ENCODE results near the gene SORCS2. TPM values are rescaled to one million over a fixed set of nuclear protein-coding genes. Genes with fewer than 3 reads are reported as not detected.

SORCS2 gene
- total RNA-seq, 4 donors from 2014 or later: 0.53 to 9.9 (median 0.90) TPM

DNA sequence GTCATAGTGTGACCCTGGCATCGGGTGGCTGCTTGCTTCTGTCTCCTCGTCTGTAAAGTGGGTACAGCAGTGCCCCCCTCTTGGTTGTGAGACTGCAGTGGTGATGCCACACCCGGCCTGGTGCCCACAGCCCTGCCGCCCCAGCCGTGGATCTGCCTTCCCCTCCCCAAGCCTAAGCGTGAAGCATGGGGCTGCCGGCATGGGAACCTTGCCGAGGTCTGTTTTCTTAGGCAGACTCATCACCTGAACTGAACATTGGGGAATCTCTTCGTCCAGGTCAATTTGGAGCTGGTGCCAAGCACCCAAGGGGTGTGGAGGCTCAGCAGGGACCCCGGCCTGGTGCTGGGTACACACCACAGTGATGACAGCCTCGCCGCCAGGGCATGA, 134.0 kb downstream of the SORCS2 start:
- no peaks in the 10 kb centered on the region for H3K4me1 ChIP-seq

DNA sequence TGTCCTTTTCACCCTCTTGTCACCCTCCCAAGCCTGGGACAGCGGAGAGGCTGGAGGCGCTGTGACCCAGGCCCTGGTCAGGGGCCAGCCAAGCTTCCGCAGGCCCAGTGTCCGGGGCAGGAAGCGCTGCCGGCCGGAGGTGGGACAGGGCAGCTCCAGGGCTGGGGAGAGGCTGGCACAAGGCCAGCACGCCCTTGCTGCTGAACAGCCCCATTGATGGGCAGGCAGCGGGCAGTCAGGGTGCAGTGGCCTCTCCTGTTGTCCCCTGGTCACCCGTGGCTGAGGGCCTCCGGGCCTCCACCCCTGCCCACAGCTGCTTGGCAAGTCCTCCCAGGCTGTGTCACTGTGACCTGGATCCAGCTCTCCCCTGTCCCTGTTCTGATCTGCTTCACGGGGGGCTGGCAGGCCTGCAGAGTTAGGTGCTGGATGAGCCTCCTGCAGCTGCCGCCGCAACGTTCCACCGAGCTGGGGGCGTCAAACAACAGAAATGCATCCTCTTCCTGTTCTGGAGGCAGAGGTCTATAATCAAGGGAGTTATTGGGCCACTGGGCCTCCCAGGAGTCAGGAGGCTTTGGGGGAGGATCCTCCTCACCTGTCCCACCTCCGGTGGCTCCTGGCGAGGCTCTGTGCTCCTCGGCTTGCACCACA, 134.5 kb downstream of the SORCS2 start:
- Histone ChIP-seq H3K9me3 (no peaks in the 10 kb centered on the region), H3K4me1 (no peaks in the 10 kb centered on the region), H3K4me3 (no peak overlapping the region), H3K27me3 (no peaks in the 10 kb centered on the region), H3K36me3 (no peaks in the 10 kb centered on the region), H3K27ac (no peak overlapping the region)
- peak in 1 of 3 donors; percentile 40 for DNase-seq
- no peak for TF ChIP-seq POLR2A (IDR thresholded peaks at IDR 0.05)
- TF ChIP-seq, protein P1, sequence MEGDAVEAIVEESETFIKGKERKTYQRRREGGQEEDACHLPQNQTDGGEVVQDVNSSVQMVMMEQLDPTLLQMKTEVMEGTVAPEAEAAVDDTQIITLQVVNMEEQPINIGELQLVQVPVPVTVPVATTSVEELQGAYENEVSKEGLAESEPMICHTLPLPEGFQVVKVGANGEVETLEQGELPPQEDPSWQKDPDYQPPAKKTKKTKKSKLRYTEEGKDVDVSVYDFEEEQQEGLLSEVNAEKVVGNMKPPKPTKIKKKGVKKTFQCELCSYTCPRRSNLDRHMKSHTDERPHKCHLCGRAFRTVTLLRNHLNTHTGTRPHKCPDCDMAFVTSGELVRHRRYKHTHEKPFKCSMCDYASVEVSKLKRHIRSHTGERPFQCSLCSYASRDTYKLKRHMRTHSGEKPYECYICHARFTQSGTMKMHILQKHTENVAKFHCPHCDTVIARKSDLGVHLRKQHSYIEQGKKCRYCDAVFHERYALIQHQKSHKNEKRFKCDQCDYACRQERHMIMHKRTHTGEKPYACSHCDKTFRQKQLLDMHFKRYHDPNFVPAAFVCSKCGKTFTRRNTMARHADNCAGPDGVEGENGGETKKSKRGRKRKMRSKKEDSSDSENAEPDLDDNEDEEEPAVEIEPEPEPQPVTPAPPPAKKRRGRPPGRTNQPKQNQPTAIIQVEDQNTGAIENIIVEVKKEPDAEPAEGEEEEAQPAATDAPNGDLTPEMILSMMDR (IDR thresholded peaks at IDR 0.05): no peak

More for the DNA sequence above, 134.0 kb downstream of the SORCS2 start:
- no peaks in the 10 kb centered on the region for H3K9me3 ChIP-seq
- no peak overlapping the region for H3K27ac ChIP-seq
- peak in 1 of 3 donors; percentile 15 for DNase-seq
- no peak for TF ChIP-seq POLR2A (IDR thresholded peaks at IDR 0.05)
- TF ChIP-seq, protein P1 (IDR thresholded peaks at IDR 0.05): no peak
- H3K4me3 ChIP-seq: no peak overlapping the region
- H3K27me3 ChIP-seq: no peaks in the 10 kb centered on the region
- no peaks in the 10 kb centered on the region for H3K36me3 ChIP-seq

DNA sequence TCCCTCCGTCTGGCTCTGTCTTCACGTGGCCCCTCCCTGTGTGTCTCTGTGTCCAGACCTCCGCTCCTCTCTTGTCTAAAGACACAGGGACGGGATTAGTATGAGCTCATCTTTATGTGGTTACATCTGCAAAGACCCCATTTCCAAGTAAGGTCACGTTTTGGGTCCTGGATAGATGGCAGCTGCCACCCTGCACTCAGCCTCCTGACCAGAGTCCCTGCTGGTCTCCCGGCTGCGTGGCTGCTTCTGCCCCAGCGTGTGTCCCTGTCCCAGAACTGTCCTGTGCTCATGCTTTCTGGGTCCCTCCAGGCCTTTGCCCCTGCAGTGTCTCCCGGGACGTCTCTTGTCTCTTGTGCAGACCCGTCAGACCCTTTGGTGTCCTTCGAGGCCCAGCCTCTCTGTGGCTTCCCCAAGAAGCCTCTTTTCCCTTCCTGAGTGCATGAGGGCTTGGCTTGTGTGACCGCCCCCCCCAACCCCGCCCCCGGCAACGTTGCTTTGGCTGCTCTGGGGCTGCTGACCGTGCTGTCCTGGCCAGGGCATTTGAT, 135.1 kb downstream of the SORCS2 start:
- DNase-seq: peak in 1 of 3 donors; percentile 32
- TF ChIP-seq, protein P1 (IDR thresholded peaks at IDR 0.05): no peak
- no peak for TF ChIP-seq POLR2A (IDR thresholded peaks at IDR 0.05)
- no peaks in the 10 kb centered on the region for H3K9me3 ChIP-seq

DNA sequence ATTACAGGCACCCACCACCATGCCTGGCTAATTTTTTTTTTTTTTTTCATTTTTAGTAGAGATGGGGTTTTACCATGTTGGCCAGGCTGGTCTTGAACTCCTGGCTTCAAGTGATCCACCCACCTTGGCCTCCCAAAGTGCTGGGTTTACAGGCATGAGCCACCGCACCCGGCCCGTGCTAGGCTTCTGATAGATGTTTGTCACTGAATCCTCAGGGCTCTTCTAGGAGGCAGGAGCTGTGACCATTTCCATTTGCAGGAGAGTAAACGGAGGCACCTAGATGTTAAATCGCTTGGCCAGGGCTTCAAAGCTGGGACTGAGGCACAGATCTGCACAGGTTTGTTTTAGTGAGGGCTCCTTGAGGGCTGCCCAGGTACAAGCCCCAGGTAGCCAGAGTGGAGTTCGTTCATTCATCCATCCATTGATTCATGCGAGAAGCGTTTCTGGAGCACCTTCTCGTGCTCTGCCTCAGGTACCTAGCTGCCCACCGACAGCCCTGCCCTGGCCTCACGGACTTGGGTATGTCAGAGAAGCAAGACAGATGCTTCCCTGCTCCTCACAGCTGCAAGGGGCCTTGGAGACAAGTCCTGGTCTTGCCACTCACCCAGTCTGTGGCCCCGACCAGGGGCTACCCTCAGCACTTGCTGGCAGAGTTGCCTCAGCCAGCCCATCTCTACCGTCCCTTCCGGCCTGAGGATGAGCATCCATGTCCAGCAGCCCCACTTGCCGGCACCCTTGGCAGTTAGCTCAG, 136.0 kb downstream of the SORCS2 start:
- H3K27ac ChIP-seq: no peak overlapping the region
- no peaks in the 10 kb centered on the region for H3K27me3 ChIP-seq
- DNase-seq: peak in 1 of 3 donors; percentile 38
- TF ChIP-seq, protein P1 (IDR thresholded peaks at IDR 0.05): no peak
- TF ChIP-seq POLR2A (IDR thresholded peaks at IDR 0.05): no peak
- H3K4me1 ChIP-seq: no peaks in the 10 kb centered on the region
- H3K36me3 ChIP-seq: no peaks in the 10 kb centered on the region
- no peaks in the 10 kb centered on the region for H3K9me3 ChIP-seq
- no peak overlapping the region for H3K4me3 ChIP-seq

More for the DNA sequence above, 135.1 kb downstream of the SORCS2 start:
- Histone ChIP-seq H3K27me3 (no peaks in the 10 kb centered on the region), H3K36me3 (no peaks in the 10 kb centered on the region), H3K4me3 (no peak overlapping the region), H3K4me1 (no peaks in the 10 kb centered on the region), H3K27ac (no peak overlapping the region)

DNA sequence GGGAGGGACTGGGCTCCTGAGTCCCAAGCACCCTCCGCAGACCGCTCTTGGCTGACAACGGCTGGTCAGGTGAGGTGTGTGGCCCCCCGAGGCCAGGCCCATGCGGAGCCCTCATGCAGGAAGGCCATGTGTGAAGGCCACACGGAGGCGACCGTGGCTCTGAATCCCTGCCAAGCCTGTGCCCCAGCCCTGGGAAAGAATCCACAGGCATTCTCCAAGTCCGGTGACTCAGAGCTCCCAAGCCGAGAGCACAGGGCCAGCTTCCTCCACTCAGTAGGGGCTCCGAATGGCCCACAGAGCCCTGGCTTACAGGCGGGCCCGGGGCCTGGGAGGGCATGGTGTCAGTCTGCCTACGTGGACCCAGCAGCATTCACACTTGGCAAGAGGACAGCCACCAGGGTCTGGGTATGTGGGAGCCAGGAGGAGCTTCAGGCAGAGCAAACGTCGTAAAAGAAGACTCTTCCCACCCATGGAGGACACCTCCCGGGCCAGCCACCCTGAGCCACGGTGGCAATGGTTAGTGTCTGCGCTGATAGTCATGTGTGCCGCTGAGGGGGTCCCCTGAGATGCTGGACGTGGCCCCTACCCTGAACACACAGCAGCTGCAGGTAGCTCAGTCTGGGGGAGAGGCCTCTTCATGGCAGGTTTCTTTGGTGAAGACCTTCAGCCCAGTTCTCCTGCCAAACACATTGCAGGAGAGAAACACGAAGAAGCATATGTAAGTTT, 136.7 kb downstream of the SORCS2 start:
- no peak for TF ChIP-seq POLR2A (IDR thresholded peaks at IDR 0.05)
- TF ChIP-seq, protein P1 (IDR thresholded peaks at IDR 0.05): no peak
- Histone ChIP-seq H3K4me3 (no peak overlapping the region), H3K36me3 (no peaks in the 10 kb centered on the region), H3K27me3 (no peaks in the 10 kb centered on the region), H3K4me1 (no peaks in the 10 kb centered on the region), H3K9me3 (no peaks in the 10 kb centered on the region), H3K27ac (no peak overlapping the region)
- peak in 1 of 3 donors; percentile 35 for DNase-seq

Data from Peyer's patch (tissue), 4 donors.